Keratinocyte (primary cell): ENCODE data around the gene TNNT3. TPM values are rescaled to one million over a fixed set of nuclear protein-coding genes. Genes with fewer than 3 reads are reported as not detected.

Experiments used
- DNase-seq: peaks from one replicate; pipeline ENCODE4 v3.0.0-alpha.2; 2011; ENCODE audit warnings: low read depth, missing footprints, low spot score
- FAIRE-seq: peaks from 2 replicates; lab custom pipeline; 2011; peaks lifted over from hg19 to GRCh38; lab: Jason Lieb, UNC
- H2AFZ ChIP-seq: 2 replicates; pipeline ENCODE4 v1.6.0; 2012; ENCODE audit warnings: low read length, control low read depth, inconsistent platforms; ENCODE audit not compliant: control insufficient read depth
- H3K27ac ChIP-seq: 2 replicates; pipeline ENCODE4 v1.5.1; 2011; ENCODE audit warnings: low read length; ENCODE audit not compliant: control insufficient read depth, insufficient read depth
- H3K27me3 ChIP-seq: 3 replicates; pipeline ENCODE4 v1.6.0; 2011; ENCODE audit warnings: low read length; ENCODE audit not compliant: control insufficient read depth, insufficient read depth; ENCODE audit errors: extremely low read depth
- H3K36me3 ChIP-seq, 2 experiments: 2 replicates in 1 of 2; 3 replicates in 1 of 2; pipeline ENCODE4 v1.5.1; 2011; ENCODE audit warnings: low read length in 2 of 2, mild to moderate bottlenecking in 1 of 2; ENCODE audit not compliant: control insufficient read depth in 2 of 2, insufficient read depth in 2 of 2; ENCODE audit errors: extremely low read depth in 1 of 2
- H3K4me1 ChIP-seq: 3 replicates; pipeline ENCODE4 v1.5.1; 2011; ENCODE audit warnings: low read length; ENCODE audit not compliant: control insufficient read depth, insufficient read depth; ENCODE audit errors: extremely low read depth
- H3K4me2 ChIP-seq: 3 replicates; pipeline ENCODE4 v1.6.0; 2011; ENCODE audit warnings: low read depth, low read length; ENCODE audit not compliant: control insufficient read depth, insufficient read depth; ENCODE audit errors: extremely low read depth
- H3K4me3 ChIP-seq, 3 experiments: fragments of 200-600 bp in 1 of 3; sonication (generic) in 1 of 3; 2 replicates in 2 of 3; 3 replicates in 1 of 3; pipeline ENCODE4 v1.5.1; 2011 to 2016; ENCODE audit warnings: low read length in 3 of 3, mild to moderate bottlenecking in 3 of 3, control low read depth in 2 of 3, inconsistent platforms in 1 of 3, low read depth in 1 of 3, mixed read lengths in 1 of 3, mixed run types in 1 of 3, moderate library complexity in 1 of 3; ENCODE audit not compliant: control insufficient read depth in 2 of 3, insufficient read depth in 2 of 3; ENCODE audit errors: extremely low read depth in 1 of 3
- H3K79me2 ChIP-seq: 2 replicates; pipeline ENCODE4 v1.6.0; 2012; ENCODE audit warnings: low read length; ENCODE audit not compliant: control insufficient read depth, insufficient read depth
- H3K9ac ChIP-seq: 3 replicates; pipeline ENCODE4 v1.6.0; 2011; ENCODE audit warnings: low read length; ENCODE audit not compliant: control insufficient read depth, insufficient read depth; ENCODE audit errors: extremely low read depth
- H3K9me1 ChIP-seq: 3 replicates; pipeline ENCODE4 v1.6.0; 2011; ENCODE audit warnings: low read length; ENCODE audit not compliant: control insufficient read depth, insufficient read depth; ENCODE audit errors: extremely low read depth
- H3K9me3 ChIP-seq: 2 replicates; pipeline ENCODE4 v1.5.1; 2012; ENCODE audit warnings: low read depth, low read length; ENCODE audit not compliant: control insufficient read depth
- H4K20me1 ChIP-seq: 3 replicates; pipeline ENCODE4 v1.6.0; 2011; ENCODE audit warnings: low read length; ENCODE audit not compliant: control insufficient read depth, insufficient read depth; ENCODE audit errors: extremely low read depth
- CTCF ChIP-seq, 3 experiments: IDR thresholded peaks in 1 of 3; conservative IDR thresholded peaks in 1 of 3; optimal IDR thresholded peaks in 1 of 3; 2 replicates in 2 of 3; 3 replicates in 1 of 3; pipeline versions ENCODE3 to v1.5.1; 2011; ENCODE audit warnings: low read length in 3 of 3, mild to moderate bottlenecking in 3 of 3, moderate library complexity in 2 of 3, control low read depth in 1 of 3, inconsistent platforms in 1 of 3; ENCODE audit not compliant: insufficient read depth in 2 of 3; ENCODE audit errors: extremely low read depth in 1 of 3
- EZH2 ChIP-seq: IDR thresholded peaks from one replicate; pipeline ENCODE4 v1.6.1; 2012; ENCODE audit warnings: inconsistent platforms, mild to moderate bottlenecking, low read length, moderate library complexity
- dilution Hi-C: fragments of 300-500 bp; cut with MboI; formaldehyde crosslinking; loops from one replicate; pipeline ENCODE4 v1.7.0; 2020; ENCODE audit warnings: low sequenced_read_pairs; ENCODE audit not compliant: extremely low pct_ligation_motif_present
- polyA plus RNA-seq, 5 experiments: library from polyadenylated mRNA; depleted of rRNA in 3 of 5; stranded (reverse) in 3 of 5; stranded (forward) in 1 of 5; unstranded in 1 of 5; fragments of >200 nt; gene quantifications; 1 replicate in 1 of 5; 2 replicates in 3 of 5; 3 replicates in 1 of 5; pipeline versions ENCODE4 v1.2.1 to v1.2.3, GENCODE V29; 2011 to 2012; ENCODE audit warnings: missing spikeins in 2 of 5, low read depth in 1 of 5, low replicate concordance in 1 of 5

TNNT3 gene
- polyA plus RNA-seq, 1 donor (not counting 4 experiments of a cell fraction or from before 2014, with no cell fraction given) = 0.09 TPM

- FAIRE-seq = no peak
- H3K9me3 ChIP-seq = no peaks in the 10 kb centered on the region
- H3K4me2 ChIP-seq = no peak overlapping the region
- dilution Hi-C loops = no loop called here
- H3K36me3 ChIP-seq = no peaks in the 10 kb centered on the region
- no peak overlapping the region for H3K4me3 ChIP-seq
- no peaks in the 10 kb centered on the region for H3K79me2 ChIP-seq
- no peaks in the 10 kb centered on the region for H3K9me1 ChIP-seq
- DNase-seq = no peak
- no peak overlapping the region for H3K9ac ChIP-seq
- H3K4me1 ChIP-seq = peaks cover 5% of the 10 kb centered on the region
- no peak overlapping the region for H3K27ac ChIP-seq
- peaks cover 12% of the 10 kb centered on the region for H3K27me3 ChIP-seq
- TF ChIP-seq EZH2 (no peak), CTCF (optimal IDR thresholded peaks at IDR 0.05 in 1 of 3, IDR thresholded peaks at IDR 0.05 in 1 of 3, conservative IDR thresholded peaks at IDR 0.05 in 1 of 3; ENCODE audit: extremely low read depth in 1 of 3, insufficient read depth in 2 of 3, low read length in 3 of 3) (no peak)
- no peaks in the 10 kb centered on the region for H4K20me1 ChIP-seq
- no peak overlapping the region for H2AFZ ChIP-seq
These were observed 2.2 kb downstream of the TNNT3 start for GRCh38 chr11:1921574-1922141.

GRCh38 chr11:1922481-1923081 lies 3.1 kb downstream of the TNNT3 start:
- no peak for TF ChIP-seq EZH2
- TF ChIP-seq CTCF (optimal IDR thresholded peaks at IDR 0.05 in 1 of 3, IDR thresholded peaks at IDR 0.05 in 1 of 3, conservative IDR thresholded peaks at IDR 0.05 in 1 of 3; ENCODE audit: extremely low read depth in 1 of 3, insufficient read depth in 2 of 3, low read length in 3 of 3) = no peak
- Histone ChIP-seq H3K4me1 (peaks cover 5% of the 10 kb centered on the region), H3K27me3 (peaks cover 8% of the 10 kb centered on the region), H3K36me3 (no peaks in the 10 kb centered on the region), H3K9me3 (no peaks in the 10 kb centered on the region), H2AFZ (no peak overlapping the region), H3K9me1 (no peaks in the 10 kb centered on the region), H3K27ac (no peak overlapping the region), H3K9ac (no peak overlapping the region), H4K20me1 (no peaks in the 10 kb centered on the region), H3K4me3 (no peak overlapping the region), H3K4me2 (no peak overlapping the region), H3K79me2 (no peaks in the 10 kb centered on the region)
- dilution Hi-C loops = no loop called here
- no peak for FAIRE-seq
- DNase-seq = no peak
